HG02981 (cell line): Measurements from ENCODE around the gene MAPK10.
"Not testable (repeated sequence)": the region's sequence is repeated elsewhere in the genome, so short reads cannot be mapped to it uniquely, and the experiment has no call there.

ENCODE experiments used
- ATAC-seq: cut with Tn5 transposase; IDR thresholded peaks from one replicate; pipeline ENCODE4 v1.9.1; 2021; ENCODE audit warnings: mild to moderate bottlenecking, moderate library complexity; ENCODE audit not compliant: unreplicated experiment

Gene MAPK10

GRCh38 chr4:85995361-85995760, 364.5 kb downstream of the MAPK10 start:
- ATAC-seq: peak; percentile 68

GRCh38 chr4:85994576-85994975, 365.3 kb downstream of the MAPK10 start:
- no peak for ATAC-seq

DNA sequence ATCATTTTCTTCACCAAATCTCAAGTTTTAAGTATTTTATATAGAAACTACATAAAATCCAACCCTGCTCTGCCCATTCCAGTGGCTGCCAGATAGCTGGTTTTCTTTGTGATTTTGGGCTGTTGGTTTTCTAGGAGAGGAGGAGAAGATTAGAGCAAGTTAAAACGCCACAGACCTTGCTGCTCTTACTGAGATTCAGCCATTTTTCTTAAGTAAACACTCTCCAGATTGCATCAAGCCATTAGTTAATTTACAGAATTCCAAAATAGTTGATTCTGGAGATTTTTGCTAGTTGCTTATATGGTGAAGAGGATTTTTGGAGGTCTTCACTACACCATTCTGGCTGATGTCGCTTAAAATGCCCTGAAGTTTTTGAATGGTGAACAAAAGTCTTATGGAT, 366.2 kb downstream of the MAPK10 start:
- no peak for ATAC-seq

GRCh38 chr4:85986266-85986665, 373.6 kb downstream of the MAPK10 start:
- ATAC-seq: no peak

DNA sequence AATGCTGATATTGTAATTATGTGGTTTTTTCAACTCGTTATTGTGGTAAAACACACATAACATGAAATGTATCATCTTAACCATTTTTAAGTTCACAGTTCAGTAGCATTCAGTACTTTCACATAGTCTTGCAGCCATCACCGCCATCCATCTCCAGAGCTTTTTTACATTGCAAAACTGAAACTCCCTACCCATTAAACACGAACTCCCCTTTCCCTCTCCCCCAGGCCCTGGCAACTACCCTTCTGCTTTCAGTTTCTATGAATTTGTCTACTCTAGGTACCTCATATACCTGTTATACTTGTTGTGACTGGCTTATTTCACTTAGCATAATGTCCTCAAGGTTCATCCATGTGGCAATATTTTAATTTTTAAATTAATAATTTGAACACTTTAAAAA, 380.6 kb downstream of the MAPK10 start:
- ATAC-seq: peak; percentile 99

GRCh38 chr4:85970535-85970934, 389.3 kb downstream of the MAPK10 start:
- no peak for ATAC-seq

- peak; percentile 52 for ATAC-seq
Observed at GRCh38 chr4:85968945-85969819, 390.7 kb downstream of the MAPK10 start.

GRCh38 chr4:85967872-85968271, 392.0 kb downstream of the MAPK10 start:
- ATAC-seq: no peak

DNA sequence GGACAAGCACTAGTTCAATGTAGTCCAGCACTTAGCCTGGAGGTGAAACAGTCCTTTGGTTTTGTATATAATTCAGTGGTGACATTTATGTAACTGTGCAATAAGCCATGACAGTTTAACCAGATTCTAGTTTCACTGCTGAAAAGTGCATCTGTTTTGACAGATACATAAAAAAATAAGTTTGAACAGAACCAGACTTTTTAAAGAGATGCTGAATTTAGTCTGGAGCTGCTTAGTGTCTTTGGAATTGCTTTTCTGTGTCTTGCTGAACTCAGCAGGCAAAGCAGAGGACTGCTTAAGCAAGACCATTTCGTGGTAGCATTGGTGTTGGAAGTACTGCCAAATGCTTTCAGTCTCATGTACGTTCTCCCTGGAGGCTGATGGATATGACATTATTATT, 393.5 kb downstream of the MAPK10 start:
- peak; percentile 44 for ATAC-seq

DNA sequence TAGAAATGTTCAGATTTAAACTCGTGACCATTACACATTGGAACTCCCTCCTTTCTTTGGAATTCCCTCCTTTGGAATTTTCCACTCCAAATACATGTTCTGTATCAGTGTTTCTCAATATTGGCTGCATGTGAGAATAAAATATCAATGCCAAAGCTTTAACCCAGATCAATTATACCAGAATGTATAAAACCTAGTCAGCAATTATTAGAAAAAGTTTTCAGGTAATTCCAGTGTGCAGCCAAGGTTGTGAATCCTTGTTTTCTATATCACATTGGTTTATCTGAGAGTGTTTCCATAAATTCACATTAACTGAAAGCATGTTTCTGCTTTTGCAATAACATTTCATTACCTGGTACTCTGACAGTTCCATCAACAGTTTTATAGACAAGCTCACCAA, 394.3 kb downstream of the MAPK10 start:
- ATAC-seq: no peak

DNA sequence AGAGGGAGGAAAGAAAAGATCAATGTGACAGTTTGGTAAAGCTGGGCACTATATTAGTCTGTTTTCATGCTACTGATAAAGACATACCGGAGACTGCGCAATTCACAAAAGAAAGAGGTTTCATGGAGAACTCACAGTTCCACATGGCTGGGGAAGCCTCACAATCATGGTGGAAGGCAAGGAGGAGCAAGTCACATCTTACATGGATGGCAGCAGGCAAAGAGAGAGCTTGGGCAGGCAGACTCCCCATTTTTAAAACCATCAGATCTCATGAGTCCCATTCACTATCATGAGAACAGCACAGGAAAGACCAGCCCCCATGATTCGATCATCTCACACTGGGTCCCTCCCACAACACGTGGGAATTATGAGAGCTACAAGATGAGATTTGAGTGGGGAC, 394.8 kb downstream of the MAPK10 start:
- not testable (repeated sequence) for ATAC-seq

DNA sequence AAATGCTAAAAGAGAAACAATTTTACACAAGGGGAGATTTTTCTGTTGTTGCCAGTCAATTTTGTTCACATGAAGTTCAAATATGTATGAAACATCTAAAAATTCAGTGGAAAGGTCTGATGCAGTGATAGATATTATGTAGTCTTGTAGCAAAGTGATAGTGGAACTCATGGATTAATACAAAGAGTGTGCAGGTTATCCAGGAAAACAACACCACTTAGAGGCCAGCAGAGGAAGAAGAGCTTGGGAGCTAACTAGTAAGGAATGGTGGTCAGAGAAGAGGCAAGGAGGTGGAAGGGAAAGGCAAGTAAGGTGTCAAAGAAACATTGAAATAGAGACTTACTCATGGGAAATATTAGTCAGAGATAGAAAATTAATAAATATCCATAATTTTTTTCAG, 395.6 kb downstream of the MAPK10 start:
- no peak for ATAC-seq

GRCh38 chr4:85963231-85963630, 396.6 kb downstream of the MAPK10 start:
- no peak for ATAC-seq

DNA sequence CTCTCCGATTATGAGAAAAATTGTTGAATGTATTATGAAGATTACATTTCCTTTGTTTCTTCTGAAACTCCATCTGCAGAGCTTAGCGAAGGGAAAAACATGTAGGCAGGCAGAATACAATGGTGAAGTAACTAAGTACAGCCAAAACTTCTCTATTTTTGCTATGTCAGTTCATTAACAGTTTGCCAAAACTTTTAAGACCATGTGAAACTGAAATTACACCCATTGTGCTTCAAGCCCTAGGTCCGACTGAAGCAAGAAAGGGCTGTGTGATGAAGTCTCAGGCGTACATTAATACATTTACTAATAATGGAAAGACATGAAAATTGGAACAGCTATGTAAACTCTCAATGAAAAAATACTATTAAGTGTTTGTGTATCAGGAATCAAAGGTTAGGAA, 398.0 kb downstream of the MAPK10 start:
- ATAC-seq: no peak

GRCh38 chr4:85956293-85956945, 403.4 kb downstream of the MAPK10 start:
- ATAC-seq: no peak

GRCh38 chr4:85955620-85956292, 404.1 kb downstream of the MAPK10 start:
- ATAC-seq: no peak

- ATAC-seq: no peak
Observed at GRCh38 chr4:85953651-85954018, 406.2 kb downstream of the MAPK10 start.

DNA sequence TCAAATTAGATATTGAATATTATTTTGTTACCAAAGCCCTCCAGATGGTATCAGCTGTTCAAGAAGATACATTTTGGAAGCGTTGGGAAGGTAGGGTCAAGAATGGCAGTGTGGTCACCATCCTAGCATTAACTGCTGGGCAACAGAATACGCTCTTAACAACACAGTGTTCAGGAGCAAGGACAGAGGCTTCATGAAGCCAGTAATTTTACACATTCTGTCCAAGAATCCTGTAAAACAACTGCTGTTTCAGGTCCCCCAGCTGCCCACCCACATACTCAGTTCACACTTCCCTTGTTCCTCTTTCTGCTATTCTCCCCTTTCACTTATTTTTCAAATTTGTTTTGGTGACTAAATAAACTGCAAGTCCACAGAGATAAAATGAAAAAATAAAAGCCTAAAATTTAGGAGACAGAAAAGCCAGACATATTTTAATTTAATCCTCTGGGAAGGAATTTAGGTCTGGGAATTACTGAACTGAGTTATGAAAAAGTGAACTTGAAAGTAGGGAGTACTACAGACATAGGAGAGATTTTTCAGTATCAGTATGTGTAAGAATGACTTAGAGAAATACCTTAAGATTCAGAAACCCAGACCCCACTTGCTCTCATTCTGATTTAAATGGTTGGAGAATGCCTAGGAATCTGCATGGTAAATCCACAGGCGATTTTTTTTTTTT, 406.7 kb downstream of the MAPK10 start:
- peak; percentile 56 for ATAC-seq

DNA sequence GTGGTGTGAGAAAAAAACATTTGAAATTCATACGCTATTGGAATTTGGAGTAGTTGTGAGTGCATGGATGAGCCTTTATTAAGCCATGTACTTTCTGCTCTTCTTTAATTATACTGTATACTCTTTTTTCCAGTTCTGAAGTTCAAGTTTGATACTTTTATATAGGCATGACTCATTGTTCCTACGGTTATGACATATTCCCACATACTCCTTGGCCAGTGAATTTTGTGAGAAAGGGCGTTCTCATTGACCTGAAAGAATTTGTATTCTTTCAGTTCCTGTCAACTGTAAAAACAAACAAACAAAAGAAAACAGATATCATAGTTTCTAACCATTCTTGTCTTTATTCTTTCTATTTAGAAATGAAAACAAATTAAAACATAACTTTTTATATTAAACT, 407.3 kb downstream of the MAPK10 start:
- no peak for ATAC-seq

DNA sequence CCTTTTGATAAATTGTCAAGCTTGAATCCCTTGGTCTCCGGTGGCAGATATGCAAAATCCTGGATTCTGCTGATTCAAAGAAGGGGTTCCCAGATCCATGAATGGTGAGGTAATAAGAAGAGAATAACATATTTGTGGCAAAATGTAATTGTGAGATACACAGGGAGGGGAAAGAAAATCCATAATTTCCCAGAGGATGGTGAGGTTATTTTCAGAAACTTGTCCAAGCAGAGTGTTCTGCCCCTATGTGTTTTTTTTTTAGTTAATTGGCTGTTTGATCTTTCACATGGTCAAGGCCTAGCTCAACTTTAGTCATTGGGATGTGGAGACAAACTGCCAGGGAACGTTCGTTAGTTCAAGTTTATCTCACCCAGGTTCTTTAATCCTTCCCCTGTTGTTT, 408.8 kb downstream of the MAPK10 start:
- ATAC-seq: no peak

DNA sequence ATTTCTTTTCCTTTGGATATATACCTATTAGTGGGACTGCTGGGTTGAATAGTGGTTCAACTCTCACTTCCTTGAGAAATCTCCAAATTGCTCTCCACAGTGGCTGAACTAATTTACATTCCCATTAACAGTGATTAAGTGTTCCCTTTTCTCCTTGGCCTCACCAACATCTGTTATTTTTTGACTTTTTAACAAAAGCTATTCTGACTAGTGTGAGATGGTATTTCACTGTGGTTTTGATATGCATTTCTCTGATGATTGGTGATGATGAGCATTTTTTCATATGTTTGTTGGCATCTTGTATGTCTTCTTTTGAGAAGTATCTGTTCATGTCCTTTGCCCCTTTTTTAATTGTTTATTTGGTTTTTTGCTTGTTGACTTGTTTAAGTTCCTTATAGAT, 413.0 kb downstream of the MAPK10 start:
- no peak for ATAC-seq
